CD4-positive, alpha-beta T cell treated with Interleukin-10 for 1 hour (primary cell): Measurements from ENCODE around the gene GUCY2F.

Experiments used
- DNase-seq: peaks from one replicate; pipeline ENCODE4 v3.0.0-alpha.2; 2020

The GUCY2F gene

GRCh38 chrX:109392895-109393294, 89.0 kb downstream of the GUCY2F start:
- no peak for DNase-seq

GRCh38 chrX:109390556-109390955, 91.3 kb downstream of the GUCY2F start:
- DNase-seq, result no peak

- no peak for DNase-seq
These were observed 92.0 kb downstream of the GUCY2F start for GRCh38 chrX:109389917-109390316.

- DNase-seq, result no peak
These were observed 97.2 kb downstream of the GUCY2F start for GRCh38 chrX:109384699-109385098.

GRCh38 chrX:109382332-109382731, 99.6 kb downstream of the GUCY2F start:
- DNase-seq, result no peak

- DNase-seq, result no peak
These were observed 103.6 kb downstream of the GUCY2F start for GRCh38 chrX:109378281-109378680.

GRCh38 chrX:109374262-109374960, 107.5 kb downstream of the GUCY2F start:
- DNase-seq, result no peak

GRCh38 chrX:109373468-109373867, 108.4 kb downstream of the GUCY2F start:
- no peak for DNase-seq

GRCh38 chrX:109372716-109373115, 109.2 kb downstream of the GUCY2F start:
- DNase-seq, result no peak

GRCh38 chrX:109372291-109372690, 109.6 kb downstream of the GUCY2F start:
- DNase-seq, result no peak

GRCh38 chrX:109362101-109362500, 119.8 kb downstream of the GUCY2F start:
- no peak for DNase-seq

GRCh38 chrX:109360301-109360700, 121.6 kb downstream of the GUCY2F start:
- DNase-seq, result no peak

- no peak for DNase-seq
These were observed 124.2 kb downstream of the GUCY2F start for GRCh38 chrX:109357706-109358105.

- no peak for DNase-seq
These were observed 125.2 kb downstream of the GUCY2F start for GRCh38 chrX:109356684-109357083.

GRCh38 chrX:109352066-109352588, 129.8 kb downstream of the GUCY2F start:
- no peak for DNase-seq

GRCh38 chrX:109351557-109351956, 130.3 kb downstream of the GUCY2F start:
- DNase-seq, result no peak

GRCh38 chrX:109350551-109350950, 131.3 kb downstream of the GUCY2F start:
- no peak for DNase-seq

GRCh38 chrX:109350051-109350450, 131.8 kb downstream of the GUCY2F start:
- DNase-seq, result no peak

- DNase-seq, result no peak
These were observed 134.3 kb downstream of the GUCY2F start for GRCh38 chrX:109347632-109348031.

- DNase-seq, result no peak
These were observed 135.4 kb downstream of the GUCY2F start for GRCh38 chrX:109346491-109346890.

- DNase-seq, result no peak
These were observed 136.0 kb downstream of the GUCY2F start for GRCh38 chrX:109345856-109346255.

GRCh38 chrX:109344678-109345077, 137.2 kb downstream of the GUCY2F start:
- DNase-seq, result no peak

- DNase-seq, result no peak
These were observed 137.8 kb downstream of the GUCY2F start for GRCh38 chrX:109344101-109344500.

- no peak for DNase-seq
These were observed 138.2 kb downstream of the GUCY2F start for GRCh38 chrX:109343671-109344070.

GRCh38 chrX:109336141-109336540, 145.7 kb downstream of the GUCY2F start:
- DNase-seq, result no peak
